Stimulated activated CD4-positive, alpha-beta T cell treated with anti-CD3 and anti-CD28 coated beads, Interleukin-15, amount 100 ng/mL, for 24 hours (primary cell): ENCODE results near the gene ZNF26.
"Not testable (repeated sequence)": the region's sequence is repeated elsewhere in the genome, so short reads cannot be mapped to it uniquely, and the experiment has no call there.

Experiments
- DNase-seq: peaks from one replicate; pipeline ENCODE4 v3.0.0-alpha.2; 2020

ZNF26 gene, protein sequence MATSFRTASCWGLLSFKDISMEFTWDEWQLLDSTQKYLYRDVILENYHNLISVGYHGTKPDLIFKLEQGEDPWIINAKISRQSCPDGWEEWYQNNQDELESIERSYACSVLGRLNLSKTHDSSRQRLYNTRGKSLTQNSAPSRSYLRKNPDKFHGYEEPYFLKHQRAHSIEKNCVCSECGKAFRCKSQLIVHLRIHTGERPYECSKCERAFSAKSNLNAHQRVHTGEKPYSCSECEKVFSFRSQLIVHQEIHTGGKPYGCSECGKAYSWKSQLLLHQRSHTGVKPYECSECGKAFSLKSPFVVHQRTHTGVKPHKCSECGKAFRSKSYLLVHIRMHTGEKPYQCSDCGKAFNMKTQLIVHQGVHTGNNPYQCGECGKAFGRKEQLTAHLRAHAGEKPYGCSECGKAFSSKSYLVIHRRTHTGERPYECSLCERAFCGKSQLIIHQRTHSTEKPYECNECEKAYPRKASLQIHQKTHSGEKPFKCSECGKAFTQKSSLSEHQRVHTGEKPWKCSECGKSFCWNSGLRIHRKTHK

DNA sequence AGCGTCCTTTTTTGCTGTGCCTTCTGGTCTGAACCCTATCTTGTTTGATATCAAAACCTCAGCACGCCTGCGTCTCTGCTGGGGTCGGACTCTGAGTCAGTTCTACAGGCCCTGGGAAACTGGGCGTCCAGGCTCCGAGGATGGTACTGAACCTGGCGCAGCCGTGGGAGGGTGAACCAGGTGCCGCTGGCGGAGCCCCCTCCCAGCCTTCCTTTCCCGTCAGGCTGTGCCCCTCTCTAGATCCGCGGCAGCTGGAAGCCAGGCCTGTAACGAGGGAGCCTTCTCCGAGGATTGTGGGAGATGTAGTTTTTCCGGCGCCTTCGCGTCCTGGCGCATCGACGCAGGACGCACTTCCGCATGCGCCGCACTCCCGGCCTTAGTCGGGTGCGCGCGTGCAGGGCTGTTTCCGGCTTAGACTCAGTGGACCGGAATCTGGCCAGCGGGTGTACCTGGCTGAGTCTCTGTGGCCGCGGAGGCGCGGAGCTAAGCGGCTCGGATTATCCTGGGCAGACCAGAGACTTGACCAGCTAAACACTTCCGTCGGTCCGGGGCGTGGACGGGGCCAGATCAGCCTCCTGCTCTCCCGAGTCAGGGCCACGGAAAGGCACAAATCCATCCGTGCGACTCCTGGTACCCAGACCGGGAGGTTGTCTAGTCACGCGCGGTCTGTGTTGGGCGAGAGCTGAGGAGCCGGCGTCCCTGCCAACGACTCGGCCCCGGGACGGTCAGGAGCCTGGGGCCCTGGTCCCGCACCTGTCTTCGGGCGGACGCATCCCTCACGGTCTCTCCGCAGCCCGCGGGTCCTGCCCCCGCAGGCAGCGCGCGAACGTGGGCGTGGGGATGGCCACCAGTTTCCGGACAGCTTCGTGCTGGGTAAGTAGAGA is at the start of gene ZNF26:
TSS of gene ZNF26 (plus strand) at position 367 of the 884 bp plus-strand sequence. CDS start at position 841, 474 bp downstream.
- peak; percentile 91 for DNase-seq

DNA sequence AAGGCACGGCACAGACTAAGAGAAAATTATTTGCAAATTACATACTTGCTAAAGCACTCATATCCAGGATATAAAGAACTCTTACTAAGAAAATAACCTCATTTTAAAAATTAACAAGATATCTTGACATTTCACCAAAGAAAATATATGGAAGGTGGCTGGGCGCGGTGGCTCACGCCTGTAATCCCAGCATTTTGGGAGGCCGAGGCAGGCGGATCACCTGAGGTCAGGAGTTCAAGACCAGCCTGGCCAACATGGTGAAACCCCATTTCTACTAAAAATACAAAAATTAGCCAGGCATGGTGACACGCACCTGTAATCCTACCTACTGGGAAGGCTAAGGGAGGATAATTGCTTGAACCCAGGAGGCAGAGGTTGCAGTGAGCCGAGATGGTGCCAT is 49.2 kb upstream of the ZNF26 start:
- not testable (repeated sequence) for DNase-seq

DNA sequence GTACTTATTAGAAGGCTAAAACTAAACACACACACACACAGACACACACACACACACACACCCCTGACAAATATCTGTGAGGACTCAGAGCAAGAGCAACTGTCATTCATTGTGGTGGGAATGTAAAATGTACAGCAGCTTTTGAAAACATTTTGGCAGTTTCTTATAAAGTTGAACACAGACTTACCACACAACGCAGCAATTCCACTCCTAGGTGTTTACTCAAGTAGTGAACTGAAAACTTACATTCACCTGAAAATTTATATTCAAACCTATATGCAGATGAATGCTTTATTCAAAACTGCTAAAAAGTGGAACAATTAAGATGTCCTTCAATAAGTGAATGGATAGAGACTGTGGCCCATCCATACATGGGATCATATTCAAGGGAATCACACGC is 48.7 kb upstream of the ZNF26 start:
- no peak for DNase-seq

DNA sequence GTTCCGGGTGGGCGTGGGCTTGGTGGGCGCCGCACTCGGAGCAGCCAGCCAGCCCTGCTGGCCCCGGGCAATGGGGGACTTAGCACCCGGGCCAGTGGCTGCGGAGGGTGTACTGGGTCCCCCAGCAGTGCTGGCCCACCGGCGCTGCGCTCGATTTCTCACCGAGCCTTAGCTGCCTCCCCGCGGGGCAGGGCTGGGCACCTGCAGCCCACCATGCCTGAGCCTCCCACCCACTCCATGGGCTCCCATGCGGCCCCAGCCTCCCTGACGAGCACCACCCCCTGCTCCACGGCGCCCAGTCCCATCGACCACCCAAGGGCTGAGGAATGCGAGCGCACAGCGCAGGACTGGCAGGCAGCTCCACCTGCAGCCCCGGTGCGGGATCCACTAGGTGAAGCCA is 47.4 kb upstream of the ZNF26 start:
- not testable (repeated sequence) for DNase-seq

DNA sequence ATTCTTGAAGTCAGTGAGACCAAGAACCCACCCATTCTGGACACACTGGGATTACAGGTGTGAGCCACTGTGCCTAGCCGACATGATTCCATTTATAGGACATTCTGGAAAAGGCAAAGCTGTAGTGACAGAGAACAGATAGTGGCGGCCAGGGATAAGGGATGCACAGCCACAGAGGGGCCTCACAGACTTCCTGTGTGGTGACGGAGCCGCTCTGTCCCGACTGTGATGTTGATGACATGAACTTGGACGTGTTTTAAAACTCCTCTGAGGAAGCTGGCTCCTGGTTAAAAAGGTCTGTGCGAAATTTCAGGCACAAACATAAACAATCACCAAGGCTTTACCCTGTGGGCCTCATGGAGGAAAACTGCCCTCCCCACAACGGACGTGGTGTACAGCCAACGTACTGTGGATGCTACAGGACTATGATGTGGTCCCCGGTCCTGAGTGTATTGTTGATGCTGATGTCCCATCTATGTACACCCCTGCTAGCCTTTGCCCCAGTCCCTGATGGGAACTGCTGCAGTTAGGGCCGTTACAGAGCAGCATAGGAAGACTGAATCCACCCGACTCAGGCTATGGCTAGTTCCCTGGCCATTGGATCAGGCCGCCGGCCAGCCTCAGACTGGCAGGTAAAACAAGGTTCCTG is 46.0 kb upstream of the ZNF26 start:
- no peak for DNase-seq

DNA sequence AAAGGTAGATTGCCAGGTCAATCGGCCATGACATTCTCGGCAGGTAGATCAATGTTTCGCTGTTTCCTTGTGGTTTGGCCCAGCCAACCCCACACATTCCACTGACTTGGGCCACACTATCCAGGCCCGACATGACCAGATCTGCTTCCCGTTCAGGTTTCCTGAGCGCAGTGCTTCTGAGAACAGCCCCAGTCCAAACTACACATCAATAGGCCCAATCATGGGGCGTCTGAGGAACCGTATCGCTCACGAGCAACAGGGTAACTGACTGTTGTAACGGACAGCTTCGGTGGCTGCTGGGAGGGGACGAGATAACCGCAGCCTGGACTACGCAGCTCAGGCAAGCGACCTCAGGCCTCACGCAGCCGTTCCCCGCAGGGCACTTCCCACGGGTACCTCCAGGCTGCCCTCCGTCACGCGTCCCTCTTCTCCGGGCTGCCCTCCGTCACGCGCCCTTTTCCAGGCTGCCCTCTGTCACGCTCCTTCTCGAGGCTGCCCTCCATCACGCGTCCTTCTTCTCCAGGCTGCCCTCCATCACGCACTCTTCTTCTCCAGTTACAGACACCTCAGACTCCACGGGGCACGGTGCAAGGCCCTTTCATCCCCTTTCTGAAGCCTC is 44.7 kb upstream of the ZNF26 start:
- no peak for DNase-seq

DNA sequence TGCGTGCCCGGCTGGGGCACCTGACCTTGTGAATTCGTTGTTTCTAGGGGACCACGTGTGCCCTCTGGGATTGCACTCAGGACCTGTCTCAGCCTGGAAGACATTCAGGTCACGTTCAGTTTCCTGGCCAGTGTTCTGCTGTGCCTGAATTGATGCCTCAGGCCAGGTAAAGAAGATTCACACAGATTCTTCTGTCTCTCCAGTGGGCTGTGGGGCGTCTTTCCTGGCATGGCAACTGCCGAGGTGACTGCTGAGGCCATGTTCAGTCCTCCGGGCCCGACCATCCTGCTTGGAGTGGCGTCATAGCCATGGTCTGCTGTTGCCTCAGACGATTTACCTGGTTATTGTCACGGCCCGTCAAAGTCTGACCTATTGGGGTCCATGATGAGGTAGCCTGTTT is 43.6 kb upstream of the ZNF26 start:
- no peak for DNase-seq

DNA sequence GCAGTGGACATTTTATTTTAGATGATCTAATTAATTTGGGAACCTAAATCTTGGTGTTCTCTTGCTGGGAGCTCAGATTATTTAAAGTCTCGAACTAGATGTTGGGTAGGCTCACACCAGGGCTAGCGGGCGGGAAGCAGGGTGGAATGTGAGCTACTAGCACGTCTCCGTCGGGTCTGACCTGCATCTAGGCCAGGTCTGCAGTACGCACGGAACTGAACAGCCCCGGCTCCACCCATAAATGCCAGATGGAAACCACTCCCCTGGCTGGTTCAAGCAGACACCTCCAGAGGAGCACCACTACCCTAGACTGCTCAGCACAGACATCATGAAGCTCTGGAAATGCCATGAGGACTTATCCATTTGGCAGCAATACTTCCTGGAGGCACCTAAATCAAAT is 40.4 kb upstream of the ZNF26 start:
- no peak for DNase-seq

DNA sequence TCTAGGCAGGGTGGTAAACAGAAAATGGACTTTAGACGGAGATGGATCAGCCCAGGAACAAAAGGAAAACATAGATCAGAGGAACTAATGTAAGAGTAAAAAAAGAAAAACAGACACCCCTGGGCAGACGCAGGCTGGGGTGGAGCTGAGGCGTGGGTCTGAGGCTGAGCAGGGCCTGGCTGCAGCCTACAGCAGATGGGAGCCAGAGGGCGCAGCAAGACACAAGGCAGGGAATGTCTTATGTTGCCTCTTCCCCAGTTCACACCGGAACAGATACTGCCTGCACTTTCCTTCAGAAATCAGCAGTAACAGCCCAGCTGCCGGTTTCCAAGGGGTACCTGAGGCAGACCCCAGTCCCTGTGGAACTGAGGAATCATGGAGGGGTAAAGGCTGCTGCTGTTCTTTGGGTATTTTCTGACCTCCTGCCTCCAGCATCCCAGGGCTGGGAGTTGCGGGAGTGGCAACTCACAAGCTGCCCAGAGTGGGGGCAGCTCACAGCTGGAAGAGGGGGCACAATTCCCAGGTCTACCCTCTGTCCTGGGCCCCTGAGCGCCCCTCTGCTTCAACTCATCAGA is 39.8 kb upstream of the ZNF26 start:
- no peak for DNase-seq

DNA sequence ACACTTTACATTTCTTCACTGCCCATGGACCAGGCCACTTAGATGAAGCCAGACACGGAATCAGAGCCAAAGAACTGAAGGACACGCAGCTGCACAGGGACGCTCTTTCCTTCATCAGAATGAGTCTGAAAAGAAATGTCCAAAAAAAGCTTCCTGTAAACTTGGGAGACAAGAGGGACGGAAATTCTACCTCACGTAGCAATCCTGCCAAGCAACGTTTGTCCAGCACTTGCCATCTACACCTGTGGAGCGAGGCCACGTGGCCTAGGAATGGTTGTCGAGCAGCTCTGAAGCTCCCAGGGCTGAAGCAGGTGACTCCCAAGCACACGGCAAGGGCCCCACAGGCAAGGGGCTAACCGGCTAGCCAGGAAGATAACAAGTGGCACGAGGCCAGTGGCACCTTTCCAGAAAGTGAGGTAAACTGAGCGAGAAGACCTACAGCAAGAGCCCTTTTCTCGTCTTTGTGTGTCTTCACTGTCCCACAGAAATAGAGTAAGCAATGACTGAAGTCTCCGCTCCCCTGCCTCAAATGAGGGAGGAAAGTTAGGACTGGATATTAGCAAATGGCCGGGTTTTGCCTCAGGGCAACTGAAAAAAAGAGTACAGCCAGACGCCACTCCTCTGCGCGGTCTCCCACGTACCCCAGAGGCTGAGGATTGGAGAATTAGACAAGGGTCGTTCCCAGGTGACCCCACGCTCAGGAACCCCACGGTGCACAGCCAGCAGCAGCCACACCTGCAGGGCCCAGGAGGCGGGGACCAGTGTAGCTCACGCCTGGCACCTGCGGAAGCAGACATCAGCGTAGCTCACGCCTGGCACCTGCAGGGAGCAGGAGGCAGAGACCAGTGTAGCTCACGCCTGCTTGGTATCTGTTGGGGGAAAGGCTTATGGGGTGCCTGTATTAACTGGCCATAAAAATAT is 37.8 kb upstream of the ZNF26 start:
- no peak for DNase-seq

DNA sequence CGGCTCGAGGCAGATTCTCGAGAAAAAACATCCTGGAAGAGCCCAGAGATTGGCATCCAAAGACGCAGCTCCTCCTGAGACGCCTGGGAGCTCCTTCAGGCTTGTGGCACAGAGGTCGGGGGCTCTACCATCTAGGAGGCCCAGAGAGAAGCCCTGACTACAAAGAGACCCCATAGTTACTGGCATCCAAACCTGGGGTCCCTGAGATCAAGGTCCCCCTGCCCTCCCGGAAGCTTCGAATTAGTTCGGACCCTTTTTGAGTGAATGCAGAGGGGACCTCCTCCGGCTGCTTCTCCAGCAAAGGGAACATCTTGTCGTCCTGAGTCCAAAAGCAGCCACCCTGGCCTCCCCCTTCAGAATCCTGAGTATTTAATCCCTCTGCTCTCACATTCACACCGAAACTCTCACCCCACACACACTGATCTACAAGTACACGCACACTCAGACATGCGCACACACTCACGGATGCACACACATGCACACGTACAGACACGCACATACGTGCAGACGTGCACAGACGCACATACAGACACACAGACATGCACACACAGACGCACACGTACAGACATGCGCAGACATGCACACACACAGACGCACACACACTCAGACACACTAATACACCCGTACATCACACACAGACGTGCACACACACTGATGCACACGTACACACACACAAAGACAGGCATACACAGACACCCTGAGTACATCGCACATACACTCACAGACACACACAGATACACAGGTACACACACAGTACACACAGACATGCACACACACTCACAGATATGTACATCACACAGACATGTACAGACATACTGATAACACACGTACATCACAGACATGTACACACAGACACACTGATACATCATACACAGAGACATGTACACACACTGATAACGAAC is 36.0 kb upstream of the ZNF26 start:
- DNase-seq, result no peak

DNA sequence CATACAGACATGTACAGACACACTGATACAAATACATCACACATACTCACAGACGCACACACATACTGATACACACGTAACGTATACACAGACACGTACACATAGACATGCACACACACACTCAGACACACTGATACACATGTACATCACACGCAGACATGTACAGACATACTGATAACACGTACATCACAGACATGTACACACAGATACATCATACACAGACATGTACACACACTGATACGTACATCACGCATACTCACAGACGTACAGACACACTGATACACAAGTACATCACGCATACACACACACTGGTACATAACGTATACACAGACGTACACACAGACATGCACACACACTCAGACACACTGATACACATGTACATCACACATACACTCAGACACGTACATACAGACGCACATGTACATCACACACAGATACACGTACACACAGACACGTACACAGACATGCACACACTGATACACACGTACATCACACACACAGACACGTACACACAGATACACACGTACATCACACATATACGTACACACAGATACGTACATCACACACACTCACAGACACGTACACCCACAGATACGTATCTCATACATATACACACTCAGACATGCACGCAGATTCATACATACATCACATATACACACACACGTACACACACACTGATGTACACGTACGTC is 35.2 kb upstream of the ZNF26 start:
- no peak for DNase-seq

DNA sequence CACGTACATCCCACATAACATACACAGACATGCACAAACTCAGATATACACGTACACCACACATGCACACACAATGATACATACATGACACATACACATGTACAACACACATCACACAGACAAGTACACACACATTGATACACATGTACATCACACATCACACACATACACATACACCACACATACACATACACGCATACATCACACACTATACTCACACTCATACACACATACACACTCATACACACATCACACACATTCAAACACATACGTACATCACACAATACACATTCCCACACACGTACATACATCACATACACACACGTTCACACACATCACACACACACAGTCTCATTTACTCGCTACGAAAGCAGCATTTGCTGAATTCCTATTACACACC is 34.5 kb upstream of the ZNF26 start:
- no peak for DNase-seq

DNA sequence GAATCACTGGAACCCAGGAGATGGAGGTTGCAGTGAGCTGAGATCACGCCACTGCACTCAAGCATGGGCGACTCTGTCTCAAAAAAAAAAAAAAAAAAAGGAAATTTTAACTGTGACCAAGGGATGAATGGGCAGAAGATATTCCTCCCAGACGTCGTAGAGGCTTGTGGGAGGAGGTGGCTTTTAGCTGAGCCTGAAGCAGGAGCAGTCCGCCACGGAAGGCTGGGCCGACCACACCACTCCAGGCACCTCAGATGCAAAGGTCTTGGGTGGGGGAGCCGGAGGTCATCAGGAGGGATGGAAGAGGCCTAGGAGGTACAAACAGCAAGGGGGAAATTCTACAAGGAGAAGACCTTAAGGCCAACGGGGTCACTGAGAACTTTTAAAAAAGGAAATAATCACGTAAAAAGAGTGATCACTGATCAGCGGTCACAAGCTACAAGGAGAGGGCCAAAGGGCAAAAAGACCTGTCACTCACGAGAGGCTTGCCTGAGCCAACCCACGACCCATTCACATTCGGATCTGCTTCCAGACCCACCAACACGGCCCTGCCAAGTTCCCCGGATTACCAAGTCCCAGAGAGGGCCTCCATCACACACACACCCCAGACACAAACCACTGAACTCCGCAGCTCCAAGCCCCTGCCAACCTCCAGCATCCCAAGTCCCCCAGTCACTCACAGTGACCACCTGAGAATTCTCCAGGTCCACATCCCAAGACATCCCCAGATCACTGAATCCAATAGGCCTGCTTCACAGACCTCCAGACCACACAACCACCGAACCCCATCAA is 33.6 kb upstream of the ZNF26 start:
- DNase-seq, result no peak

DNA sequence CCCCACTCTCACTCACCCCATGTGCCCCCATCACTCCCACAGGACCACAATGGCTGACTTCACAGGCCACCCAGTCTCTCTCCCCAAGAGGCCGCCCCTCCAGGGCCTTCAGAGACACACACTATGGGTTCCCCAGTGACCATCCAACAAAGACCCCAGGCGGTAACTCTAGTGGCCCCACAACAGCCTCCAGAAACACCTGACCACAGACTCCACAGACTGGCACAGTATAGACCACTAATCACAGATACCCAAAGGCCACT is 33.1 kb upstream of the ZNF26 start:
- DNase-seq, result no peak

DNA sequence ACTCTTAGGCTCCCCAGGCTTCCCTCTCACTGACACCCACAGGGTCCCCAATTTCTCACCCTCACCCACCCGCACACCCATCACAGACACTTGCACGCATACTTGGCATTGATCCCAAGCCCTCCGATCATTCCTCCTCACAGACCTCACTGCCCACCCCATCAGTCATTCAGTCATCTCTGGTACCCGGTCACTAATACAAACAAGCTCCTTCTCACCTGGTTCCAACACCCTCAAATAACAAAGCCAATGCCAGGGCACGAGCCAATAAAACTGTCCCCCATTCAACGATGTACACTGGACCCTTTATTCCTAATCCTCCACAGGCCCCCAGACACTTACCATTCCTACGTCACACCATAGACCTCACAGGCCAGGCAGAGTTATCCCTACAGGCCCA is 32.4 kb upstream of the ZNF26 start:
- DNase-seq, result no peak

DNA sequence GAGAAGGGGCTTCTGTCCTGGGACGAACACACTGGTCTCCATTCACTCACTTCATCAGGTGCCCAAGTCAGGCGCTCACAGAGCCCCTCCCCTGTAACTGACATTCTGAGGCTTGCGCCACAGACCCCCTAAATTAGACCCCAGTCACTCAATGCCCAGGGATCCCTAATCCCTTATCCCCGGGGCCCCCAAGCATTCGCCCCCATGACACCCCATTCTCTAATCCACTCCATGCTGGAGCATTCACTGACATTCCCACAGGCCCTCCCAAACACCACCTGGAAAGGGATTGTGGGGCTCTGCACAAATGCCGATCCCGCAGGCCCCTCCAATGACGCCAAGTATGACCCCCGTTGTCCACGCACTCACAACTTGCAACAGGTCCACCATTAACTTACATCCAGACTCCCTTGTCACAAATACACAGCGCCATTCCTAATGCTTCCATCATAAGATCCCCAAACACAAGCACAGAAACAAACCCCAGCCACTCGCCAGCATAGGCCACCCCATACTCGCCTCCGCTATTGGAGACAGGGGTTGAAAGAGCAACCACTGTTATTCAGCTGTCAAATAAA is 31.6 kb upstream of the ZNF26 start:
- DNase-seq, result no peak
